Hypothalamus (tissue), 51 donors: Measurements from ENCODE around the gene CHST8.

ENCODE experiments used
- DNase-seq, 51 donors: peaks; one replicate each; lab custom pipeline; 2025; lab: John Stamatoyannopoulos, UW

CHST8 gene

GRCh38 chr19:33819880-33820781 is 198.4 kb downstream of the CHST8 start:
- peak in 19 of 51 donors; percentile 14 to 42 (median 31) for DNase-seq

GRCh38 chr19:33821871-33822270 is 200.1 kb downstream of the CHST8 start:
- no peak for DNase-seq
